IMR-90 (cell line): ENCODE measurements around the gene TTC23. TPM values are rescaled to one million over a fixed set of nuclear protein-coding genes. Genes with fewer than 3 reads are reported as not detected.

Experiments used
- ATAC-seq: fragments of 200-7000 bp; cut with Tn5 transposase; 2 replicates; pipeline ENCODE4 v1.9.1; 2020; ENCODE audit warnings: low read depth, mild to moderate bottlenecking, moderate library complexity
- BruUV-seq: library from RNA; stranded (reverse); fragments of 400-500 nt; replicated peaks from 2 replicates; lab custom pipeline; 2021; lab: Mats Ljungman, UMichigan
- CTCF ChIA-PET: fragments of 300-600 bp; formaldehyde crosslinking; extraction: SDS; loops from one replicate; lab custom pipeline; 2021; ENCODE audit warnings: antibody characterized with exemption; lab: Yijun Ruan, JAX
- POLR2A ChIA-PET: fragments of 300-600 bp; sonication (Branson Sonifier 250); formaldehyde crosslinking; loops from one replicate; lab custom pipeline; 2022; ENCODE audit warnings: antibody characterized with exemption; ENCODE audit not compliant: unreplicated experiment; lab: Charles Lee
- DNase-seq: peaks from one replicate; pipeline ENCODE4 v3.0.0; 2013
- H2AFZ ChIP-seq: replicated peaks from 2 replicates; pipeline ENCODE3; 2013; ENCODE audit warnings: low read length, mild to moderate bottlenecking; ENCODE audit not compliant: poor library complexity
- H2AK5ac ChIP-seq: 2 replicates; pipeline ENCODE4 v1.6.1; 2013; ENCODE audit warnings: low read depth, low read length, inconsistent platforms
- H2AK9ac ChIP-seq: replicated peaks from 2 replicates; pipeline ENCODE3; 2013; ENCODE audit warnings: mild to moderate bottlenecking, low read depth, low read length, moderate library complexity; ENCODE audit not compliant: poor library complexity
- H2BK120ac ChIP-seq: 2 replicates; pipeline ENCODE4 v1.6.1; 2013; ENCODE audit warnings: low read depth, low read length, inconsistent platforms
- H2BK15ac ChIP-seq: 3 replicates; pipeline ENCODE4 v1.6.1; 2013; ENCODE audit warnings: low read depth, low read length, inconsistent platforms
- H2BK20ac ChIP-seq: 2 replicates; pipeline ENCODE4 v1.6.1; 2013; ENCODE audit warnings: low read depth, mild to moderate bottlenecking, inconsistent platforms, low read length, moderate library complexity
- H2BK5ac ChIP-seq: 2 replicates; pipeline ENCODE4 v1.6.1; 2013; ENCODE audit warnings: mild to moderate bottlenecking, low read depth, low read length, inconsistent platforms; ENCODE audit not compliant: poor library complexity, severe bottlenecking
- H3K14ac ChIP-seq: replicated peaks from 2 replicates; pipeline ENCODE4 v1.6.1; 2013; ENCODE audit warnings: low read depth, low read length, inconsistent platforms
- H3K18ac ChIP-seq: 2 replicates; pipeline ENCODE4 v1.6.1; 2013; ENCODE audit warnings: low read depth, low read length, control low read depth
- H3K23ac ChIP-seq: 2 replicates; pipeline ENCODE4 v1.6.1; 2013; ENCODE audit warnings: low read depth, low read length, inconsistent platforms
- H3K27ac ChIP-seq: 2 replicates; pipeline ENCODE4 v1.5.1; 2013; ENCODE audit warnings: mild to moderate bottlenecking, control low read depth, low read length; ENCODE audit not compliant: insufficient read depth
- H3K27me3 ChIP-seq: 2 replicates; pipeline ENCODE4 v1.6.1; 2013; ENCODE audit warnings: low read length; ENCODE audit not compliant: control insufficient read depth, insufficient read depth
- H3K36me3 ChIP-seq: 2 replicates; pipeline ENCODE4 v1.6.1; 2013; ENCODE audit warnings: low read length, mixed read lengths; ENCODE audit not compliant: control insufficient read depth, insufficient read depth
- H3K4ac ChIP-seq: 2 replicates; pipeline ENCODE4 v1.6.1; 2013; ENCODE audit warnings: low read depth, low read length, inconsistent platforms
- H3K4me1 ChIP-seq: 2 replicates; pipeline ENCODE4 v1.6.1; 2013; ENCODE audit warnings: low read length, mixed read lengths; ENCODE audit not compliant: control insufficient read depth, insufficient read depth
- H3K4me2 ChIP-seq: 2 replicates; pipeline ENCODE4 v1.6.1; 2013; ENCODE audit warnings: low read depth, mild to moderate bottlenecking, control low read depth, low read length, moderate library complexity
- H3K4me3 ChIP-seq: 2 replicates; pipeline ENCODE4 v1.5.1; 2013; ENCODE audit warnings: low read depth, mild to moderate bottlenecking, control low read depth, low read length, moderate library complexity; ENCODE audit not compliant: insufficient read depth
- H3K56ac ChIP-seq: 2 replicates; pipeline ENCODE4 v1.6.1; 2013; ENCODE audit warnings: low read length, inconsistent platforms; ENCODE audit not compliant: insufficient read depth; ENCODE audit errors: extremely low read depth
- H3K79me1 ChIP-seq, 2 experiments: 2 replicates each; pipeline ENCODE4 v1.6.1; 2013; ENCODE audit warnings: low read length in 2 of 2, inconsistent platforms in 1 of 2, low read depth in 1 of 2
- H3K9ac ChIP-seq: 2 replicates; pipeline ENCODE4 v1.6.1; 2013; ENCODE audit warnings: low read depth, low read length, control low read depth
- H3K9me1 ChIP-seq: 2 replicates; pipeline ENCODE4 v1.6.1; 2013; ENCODE audit warnings: low read length, inconsistent platforms; ENCODE audit not compliant: insufficient read depth
- H3K9me3 ChIP-seq: 2 replicates; pipeline ENCODE4 v1.6.1; 2013; ENCODE audit warnings: low read length; ENCODE audit not compliant: control insufficient read depth, insufficient read depth
- H4K20me1 ChIP-seq: 2 replicates; pipeline ENCODE4 v1.6.1; 2013; ENCODE audit warnings: low read length, inconsistent platforms; ENCODE audit not compliant: insufficient read depth
- H4K5ac ChIP-seq: 2 replicates; pipeline ENCODE4 v1.6.1; 2013; ENCODE audit warnings: mild to moderate bottlenecking, low read depth, low read length, control low read depth
- H4K8ac ChIP-seq, 2 experiments: 2 replicates each; pipeline ENCODE4 v1.6.1; 2013; ENCODE audit warnings: low read depth in 2 of 2, low read length in 2 of 2, control low read depth in 1 of 2, inconsistent platforms in 1 of 2
- H4K91ac ChIP-seq: 2 replicates; pipeline ENCODE4 v1.6.1; 2013; ENCODE audit warnings: low read depth, low read length, inconsistent platforms; ENCODE audit not compliant: insufficient read depth
- BHLHE40 ChIP-seq: fragments of 150-350 bp; IDR thresholded peaks from 2 replicates; pipeline ENCODE4 v1.6.1; 2016; ENCODE audit warnings: mild to moderate bottlenecking, low read depth, low read length
- CEBPB ChIP-seq: IDR thresholded peaks from 2 replicates; pipeline ENCODE4 v1.6.1; 2012; ENCODE audit warnings: low read depth, low read length, improper control_type of control experiment
- CHD1 ChIP-seq: IDR thresholded peaks from 2 replicates; pipeline ENCODE4 v1.6.1; 2012; ENCODE audit warnings: low read depth, low read length, improper control_type of control experiment
- FOS ChIP-seq: fragments of 150-350 bp; IDR thresholded peaks from 2 replicates; pipeline ENCODE4 v1.6.1; 2016; ENCODE audit warnings: low read depth, low read length
- MAFK ChIP-seq: IDR thresholded peaks from 2 replicates; pipeline ENCODE4 v1.6.1; 2012; ENCODE audit warnings: low read depth, low read length, improper control_type of control experiment
- MXI1 ChIP-seq: IDR thresholded peaks from 2 replicates; pipeline ENCODE4 v1.6.1; 2012; ENCODE audit warnings: low read depth, mild to moderate bottlenecking, low read length, moderate library complexity, borderline replicate concordance
- NFE2L2 ChIP-seq: fragments of 150-350 bp; IDR thresholded peaks from 2 replicates; pipeline ENCODE4 v1.6.1; 2016; ENCODE audit warnings: low read depth, mild to moderate bottlenecking, low read length
- POLR2A ChIP-seq: IDR thresholded peaks from 2 replicates; pipeline ENCODE4 v1.6.1; 2012; ENCODE audit warnings: mild to moderate bottlenecking, low read depth, low read length
- RCOR1 ChIP-seq: IDR thresholded peaks from 2 replicates; pipeline ENCODE4 v1.6.1; 2012; ENCODE audit warnings: mild to moderate bottlenecking, low read length, improper control_type of control experiment; ENCODE audit not compliant: insufficient replicate concordance
- SMC3 ChIP-seq: fragments of 150-350 bp; IDR thresholded peaks from 2 replicates; pipeline ENCODE4 v1.6.1; 2016; ENCODE audit warnings: low read depth, mild to moderate bottlenecking, antibody characterized with exemption, low read length, moderate library complexity
- WGBS, 2 experiments: methylation state at CpG; one replicate each; pipeline versions ENCODE4 v1.1.5 to v1.1.7; 2013; ENCODE audit warnings: missing lambda C conversion rate in 2 of 2; ENCODE audit not compliant: insufficient read length in 1 of 2; ENCODE audit errors: extremely low coverage in 2 of 2; 5-methylcytosine and 5-hydroxymethylcytosine counted together
- dilution Hi-C: fragments of 300-500 bp; cut with HindIII; formaldehyde crosslinking; loops from one replicate; pipeline ENCODE4 v1.14.3; 2018; ENCODE audit warnings: low sequenced_read_pairs; ENCODE audit not compliant: unreplicated experiment
- in situ Hi-C: fragments of 300-500 bp; cut with MboI; formaldehyde crosslinking; loops from 3 replicates; pipeline ENCODE4 v1.14.3; 2019; ENCODE audit warnings: low sequenced_read_pairs, inconsistent platforms, mixed read lengths
- intact Hi-C: fragments of 100-400 bp; cut with micrococcal nuclease; formaldehyde crosslinking; loops from 2 replicates; pipeline ENCODE4 v1.10.0; 2022
- polyA plus RNA-seq, 3 experiments: library from polyadenylated mRNA; depleted of rRNA; stranded (reverse); fragments of >200 nt; gene quantifications; 2 replicates each; pipeline ENCODE4 v1.2.3, GENCODE V29; 2012; ENCODE audit warnings: low replicate concordance in 1 of 3
- total RNA-seq: library from RNA; depleted of rRNA; stranded (reverse); fragments of >200 nt; gene quantifications from 2 replicates; pipeline ENCODE4 v1.2.3, GENCODE V29; 2012
- TF ChIP-seq, protein P1 (sequence below): fragments of 150-350 bp; IDR thresholded peaks from 2 replicates; pipeline ENCODE4 v1.6.1; 2016; ENCODE audit warnings: low read depth, mild to moderate bottlenecking, low read length, moderate library complexity, borderline replicate concordance
- TF ChIP-seq, protein P2 (sequence below): fragments of 150-350 bp; IDR thresholded peaks from 2 replicates; pipeline ENCODE4 v1.6.1; 2017; ENCODE audit warnings: mild to moderate bottlenecking, antibody characterized with exemption, low read length, low read depth

TTC23 gene
- total and polyA plus RNA-seq, 2 of the 4 experiments (the other 2 are of a cell fraction): 7.8 to 29.8 TPM

DNA sequence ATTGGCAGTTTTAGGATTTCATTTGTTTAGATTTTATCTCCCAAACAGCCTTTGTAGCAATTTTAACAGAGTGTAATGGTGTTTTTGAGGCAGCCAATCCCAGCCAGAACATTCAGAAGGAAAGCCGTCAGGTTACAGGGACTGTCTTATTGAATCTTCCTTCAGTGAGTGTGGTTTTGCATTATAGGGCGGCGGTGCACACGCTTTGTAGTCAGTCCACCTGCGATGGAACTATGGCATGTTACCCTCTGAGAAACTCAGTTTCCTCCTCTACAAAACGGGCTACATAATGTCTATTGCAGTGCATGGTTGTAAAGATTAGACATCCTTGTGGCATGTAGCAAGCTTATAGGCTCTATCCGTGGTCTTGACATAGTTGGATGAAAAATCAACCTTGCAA, 2.9 kb upstream of the TTC23 start:
- no peak overlapping the region for H3K9ac ChIP-seq
- no peak for ATAC-seq
- H2AK9ac ChIP-seq: no peak overlapping the region
- no peak overlapping the region for H2AFZ ChIP-seq
- no peak overlapping the region for H4K5ac ChIP-seq
- WGBS, 2 experiments: no CpG with 5 or more reads among the region's 7 CpGs
- no peak overlapping the region for H3K18ac ChIP-seq
- no peak overlapping the region for H4K8ac ChIP-seq
- no peak overlapping the region for H3K27ac ChIP-seq
- no peaks in the 10 kb centered on the region for H4K20me1 ChIP-seq
- no peaks in the 10 kb centered on the region for H3K36me3 ChIP-seq
- peaks cover 5% of the 10 kb centered on the region for H3K4me1 ChIP-seq
- no peak overlapping the region for H3K56ac ChIP-seq
- no peak overlapping the region for H2BK20ac ChIP-seq
- CTCF ChIA-PET: no interaction called here
- peaks cover 3 to 28% of the 10 kb centered on the region in 2 experiments; a peak in 2 of 4 replicates for H3K79me1 ChIP-seq
- dilution Hi-C loops: no loop called here
- no peaks in the 10 kb centered on the region for H3K9me3 ChIP-seq
- no peak overlapping the region for H4K91ac ChIP-seq
- H3K14ac ChIP-seq: no peak overlapping the region
- intact Hi-C loops: no loop called here
- no peaks in the 10 kb centered on the region for H3K27me3 ChIP-seq
- H2BK5ac ChIP-seq: no peak overlapping the region
- H3K4me3 ChIP-seq: no peak overlapping the region
- DNase-seq: no peak
- no peak overlapping the region for H2BK15ac ChIP-seq
- H3K9me1 ChIP-seq: no peaks in the 10 kb centered on the region
- POLR2A ChIA-PET: no interaction called here
- H2AK5ac ChIP-seq: no peak overlapping the region
- TF ChIP-seq, protein P1, sequence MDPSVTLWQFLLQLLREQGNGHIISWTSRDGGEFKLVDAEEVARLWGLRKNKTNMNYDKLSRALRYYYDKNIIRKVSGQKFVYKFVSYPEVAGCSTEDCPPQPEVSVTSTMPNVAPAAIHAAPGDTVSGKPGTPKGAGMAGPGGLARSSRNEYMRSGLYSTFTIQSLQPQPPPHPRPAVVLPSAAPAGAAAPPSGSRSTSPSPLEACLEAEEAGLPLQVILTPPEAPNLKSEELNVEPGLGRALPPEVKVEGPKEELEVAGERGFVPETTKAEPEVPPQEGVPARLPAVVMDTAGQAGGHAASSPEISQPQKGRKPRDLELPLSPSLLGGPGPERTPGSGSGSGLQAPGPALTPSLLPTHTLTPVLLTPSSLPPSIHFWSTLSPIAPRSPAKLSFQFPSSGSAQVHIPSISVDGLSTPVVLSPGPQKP: no peak
- TF ChIP-seq SMC3: no peak
- no peak for TF ChIP-seq POLR2A
- no peak for TF ChIP-seq RCOR1
- TF ChIP-seq MAFK: no peak
- TF ChIP-seq MXI1: no peak
- TF ChIP-seq CEBPB: no peak
- TF ChIP-seq, protein P2, sequence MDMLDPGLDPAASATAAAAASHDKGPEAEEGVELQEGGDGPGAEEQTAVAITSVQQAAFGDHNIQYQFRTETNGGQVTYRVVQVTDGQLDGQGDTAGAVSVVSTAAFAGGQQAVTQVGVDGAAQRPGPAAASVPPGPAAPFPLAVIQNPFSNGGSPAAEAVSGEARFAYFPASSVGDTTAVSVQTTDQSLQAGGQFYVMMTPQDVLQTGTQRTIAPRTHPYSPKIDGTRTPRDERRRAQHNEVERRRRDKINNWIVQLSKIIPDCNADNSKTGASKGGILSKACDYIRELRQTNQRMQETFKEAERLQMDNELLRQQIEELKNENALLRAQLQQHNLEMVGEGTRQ: no peak
- no peak for TF ChIP-seq NFE2L2
- no peak for TF ChIP-seq FOS
- no peak for TF ChIP-seq CHD1
- no peak for TF ChIP-seq BHLHE40
- BruUV-seq: no TSS peak
- H3K4me2 ChIP-seq: peak overlapping the region; percentile 81; the same call in 1 of the 2 replicates
- no peak overlapping the region for H2BK120ac ChIP-seq
- in situ Hi-C loops: loop anchor here (25.0 kb wide), 2 partner anchors 860 to 1335 kb away; no protein-coding TSS in a partner anchor
- H3K4ac ChIP-seq: no peak overlapping the region
- H3K23ac ChIP-seq: 0 out of 2 replicates have a peak overlapping the region, but pooled peaks have one; percentile 10
